SK-N-SH (cell line): ENCODE results near the gene TAOK3.
A peak's percentile ranks its signal among the peaks of the same experiment; 100 is the strongest.

Experiments used
- JUND ChIP-seq: IDR thresholded peaks from 2 replicates; pipeline ENCODE4 v1.4.0; 2012
- TF ChIP-seq, protein P1 (sequence below): fragments of 200-600 bp; sonication (generic); IDR thresholded peaks from 2 replicates; pipeline ENCODE4 v1.6.1; 2017; ENCODE audit warnings: antibody characterized with exemption, mild to moderate bottlenecking, moderate library complexity
- TF ChIP-seq, protein P2 (sequence below): IDR thresholded peaks from 2 replicates; pipeline ENCODE4 v1.4.0; 2012; ENCODE audit warnings: low read depth, borderline replicate concordance

DNA sequence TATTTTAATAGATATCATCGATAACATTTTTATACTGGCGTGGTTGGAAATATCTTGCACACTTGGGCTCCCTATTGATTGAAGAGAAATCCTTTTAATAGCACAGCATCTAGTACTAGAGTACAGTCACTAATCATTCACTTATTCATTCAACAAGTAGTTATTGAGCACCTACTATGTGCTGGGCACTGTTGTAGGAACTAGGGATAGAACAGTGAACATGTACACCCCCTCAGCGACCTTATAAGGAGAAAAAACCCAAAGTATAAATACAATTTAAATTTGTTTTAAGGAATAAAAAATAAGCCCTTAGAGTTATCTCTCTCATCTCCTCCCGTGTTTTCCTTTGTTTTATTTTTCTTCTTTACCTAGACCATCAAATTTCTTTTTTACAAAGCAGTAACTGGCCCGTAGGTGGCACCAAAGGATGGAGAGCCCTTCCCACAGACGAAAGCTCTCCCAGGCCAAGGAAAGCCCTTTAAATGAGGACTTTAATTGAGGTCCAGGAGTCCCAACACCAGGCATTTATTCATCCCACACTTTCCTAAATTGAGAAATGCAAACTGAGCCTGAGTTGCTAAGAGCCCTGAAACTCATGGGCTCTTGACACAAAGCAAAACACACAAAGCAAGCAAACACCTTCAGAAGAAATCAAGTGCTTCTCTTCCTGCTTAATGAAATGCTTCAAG, 207.8 kb downstream of the TAOK3 start:
- TF ChIP-seq, protein P1, sequence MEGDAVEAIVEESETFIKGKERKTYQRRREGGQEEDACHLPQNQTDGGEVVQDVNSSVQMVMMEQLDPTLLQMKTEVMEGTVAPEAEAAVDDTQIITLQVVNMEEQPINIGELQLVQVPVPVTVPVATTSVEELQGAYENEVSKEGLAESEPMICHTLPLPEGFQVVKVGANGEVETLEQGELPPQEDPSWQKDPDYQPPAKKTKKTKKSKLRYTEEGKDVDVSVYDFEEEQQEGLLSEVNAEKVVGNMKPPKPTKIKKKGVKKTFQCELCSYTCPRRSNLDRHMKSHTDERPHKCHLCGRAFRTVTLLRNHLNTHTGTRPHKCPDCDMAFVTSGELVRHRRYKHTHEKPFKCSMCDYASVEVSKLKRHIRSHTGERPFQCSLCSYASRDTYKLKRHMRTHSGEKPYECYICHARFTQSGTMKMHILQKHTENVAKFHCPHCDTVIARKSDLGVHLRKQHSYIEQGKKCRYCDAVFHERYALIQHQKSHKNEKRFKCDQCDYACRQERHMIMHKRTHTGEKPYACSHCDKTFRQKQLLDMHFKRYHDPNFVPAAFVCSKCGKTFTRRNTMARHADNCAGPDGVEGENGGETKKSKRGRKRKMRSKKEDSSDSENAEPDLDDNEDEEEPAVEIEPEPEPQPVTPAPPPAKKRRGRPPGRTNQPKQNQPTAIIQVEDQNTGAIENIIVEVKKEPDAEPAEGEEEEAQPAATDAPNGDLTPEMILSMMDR = peak; percentile 68
- TF ChIP-seq JUND = no peak
- TF ChIP-seq, protein P2, sequence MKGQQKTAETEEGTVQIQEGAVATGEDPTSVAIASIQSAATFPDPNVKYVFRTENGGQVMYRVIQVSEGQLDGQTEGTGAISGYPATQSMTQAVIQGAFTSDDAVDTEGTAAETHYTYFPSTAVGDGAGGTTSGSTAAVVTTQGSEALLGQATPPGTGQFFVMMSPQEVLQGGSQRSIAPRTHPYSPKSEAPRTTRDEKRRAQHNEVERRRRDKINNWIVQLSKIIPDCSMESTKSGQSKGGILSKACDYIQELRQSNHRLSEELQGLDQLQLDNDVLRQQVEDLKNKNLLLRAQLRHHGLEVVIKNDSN = no peak
